ENCODE data around the gene SCFD1. TPM values are rescaled to one million over a fixed set of nuclear protein-coding genes. Genes with fewer than 3 reads are reported as not detected.
"Not testable (repeated sequence)": the region's sequence is repeated elsewhere in the genome, so short reads cannot be mapped to it uniquely, and the experiment has no call there.

The SCFD1 gene
- total RNA-seq, result 72.6 TPM
- long read RNA-seq, transcript SCFD1-203 (25 exons, 2,359 nt), result major isoform, 20 of 34 reads
- long read RNA-seq, partial matches to known transcripts, result 3 of 34 reads
- long read RNA-seq, other reads (novel, unspliced or antisense), result 7 of 34 reads

GRCh38 chr14:30621940-30622830 is at the start of gene SCFD1:
Gene SCFD1, plus strand, starts transcription at chr14:30622319. Its CDS starts 20 bp downstream, at chr14:30622339.
- intact Hi-C loops (cut with DNase I), result no loop called here
- Histone ChIP-seq H3K27me3 (no peaks in the 10 kb centered on the region), H3K36me3 (peaks cover 6% of the 10 kb centered on the region), H3K4me1 (peaks cover 24% of the 10 kb centered on the region), H3K4me3 (peak within 1 kb of the TSS; percentile 66), H3K9me3 (no peaks in the 10 kb centered on the region), H3K27ac (peak within 1 kb of the TSS; percentile 92)
- TF ChIP-seq CTCF (IDR thresholded peaks at IDR 0.05), result no peak
- DNase-seq, result peak; percentile 98
- ATAC-seq, result peak; percentile 100

GRCh38 chr14:30572771-30573170 is 49.3 kb upstream of the SCFD1 start:
- Histone ChIP-seq H3K27ac (no peak overlapping the region), H3K4me1 (no peaks in the 10 kb centered on the region), H3K9me3 (no peaks in the 10 kb centered on the region), H3K36me3 (no peaks in the 10 kb centered on the region), H3K27me3 (no peaks in the 10 kb centered on the region), H3K4me3 (no peak overlapping the region)
- TF ChIP-seq CTCF (IDR thresholded peaks at IDR 0.05), result no peak
- DNase-seq (no peak), ATAC-seq (no peak)
- intact Hi-C loops (cut with DNase I), result no loop called here

GRCh38 chr14:30573226-30573814 is 48.8 kb upstream of the SCFD1 start:
- Histone ChIP-seq H3K4me1 (no peaks in the 10 kb centered on the region), H3K36me3 (no peaks in the 10 kb centered on the region), H3K4me3 (no peak overlapping the region), H3K27me3 (no peaks in the 10 kb centered on the region), H3K9me3 (no peaks in the 10 kb centered on the region), H3K27ac (no peak overlapping the region)
- DNase-seq (no peak), ATAC-seq (no peak)
- intact Hi-C loops (cut with DNase I), result no loop called here
- no peak for TF ChIP-seq CTCF (IDR thresholded peaks at IDR 0.05)

GRCh38 chr14:30573966-30574365 is 48.2 kb upstream of the SCFD1 start:
- no peak for TF ChIP-seq CTCF (IDR thresholded peaks at IDR 0.05)
- H3K36me3 ChIP-seq, result no peaks in the 10 kb centered on the region
- H3K4me3 ChIP-seq, result no peak overlapping the region
- ATAC-seq, result no peak
- H3K27me3 ChIP-seq, result no peaks in the 10 kb centered on the region
- intact Hi-C loops (cut with DNase I), result no loop called here
- H3K27ac ChIP-seq, result no peak overlapping the region
- H3K9me3 ChIP-seq, result no peaks in the 10 kb centered on the region
- no peak for DNase-seq
- H3K4me1 ChIP-seq, result no peaks in the 10 kb centered on the region

- H3K9me3 ChIP-seq; DNase-seq; H3K4me1 ChIP-seq; H3K27me3 ChIP-seq; intact Hi-C loops (cut with DNase I); ATAC-seq; H3K27ac ChIP-seq; H3K4me3 ChIP-seq; H3K36me3 ChIP-seq: not testable (repeated sequence)
These were observed 47.3 kb upstream of the SCFD1 start for GRCh38 chr14:30574777-30575176.

GRCh38 chr14:30576333-30576732 is 45.8 kb upstream of the SCFD1 start:
- intact Hi-C loops (cut with DNase I); DNase-seq; H3K36me3 ChIP-seq; H3K27me3 ChIP-seq; H3K4me1 ChIP-seq; H3K9me3 ChIP-seq; H3K4me3 ChIP-seq; ATAC-seq; H3K27ac ChIP-seq: not testable (repeated sequence)

All from upper lobe of right lung (tissue), 1 donor.